Adrenal gland (tissue), 5 donors: ENCODE data around the gene SYCE3.

Experiments
- POLR2A ChIP-seq, 2 donors: fragments of 450-650 bp; IDR thresholded peaks; one replicate each; pipeline ENCODE4 v1.6.1; 2017; ENCODE audit warnings: antibody characterized with exemption in 2 of 2, mild to moderate bottlenecking in 2 of 2, moderate library complexity in 1 of 2
- TF ChIP-seq, protein P1 (sequence below), 6 experiments: fragments of 450-650 bp in 4 of 6; fragments of 200-600 bp in 2 of 6; sonication (generic) in 1 of 6; IDR thresholded peaks; 1 replicate in 5 of 6; 2 replicates in 1 of 6; pipeline versions ENCODE4 v1.5.1 to v1.8.0; 2016 to 2021; ENCODE audit warnings: antibody characterized with exemption in 6 of 6, mild to moderate bottlenecking in 2 of 6, moderate library complexity in 1 of 6
- donor health status: DM: no; HTN: no; CAD: no.

DNA sequence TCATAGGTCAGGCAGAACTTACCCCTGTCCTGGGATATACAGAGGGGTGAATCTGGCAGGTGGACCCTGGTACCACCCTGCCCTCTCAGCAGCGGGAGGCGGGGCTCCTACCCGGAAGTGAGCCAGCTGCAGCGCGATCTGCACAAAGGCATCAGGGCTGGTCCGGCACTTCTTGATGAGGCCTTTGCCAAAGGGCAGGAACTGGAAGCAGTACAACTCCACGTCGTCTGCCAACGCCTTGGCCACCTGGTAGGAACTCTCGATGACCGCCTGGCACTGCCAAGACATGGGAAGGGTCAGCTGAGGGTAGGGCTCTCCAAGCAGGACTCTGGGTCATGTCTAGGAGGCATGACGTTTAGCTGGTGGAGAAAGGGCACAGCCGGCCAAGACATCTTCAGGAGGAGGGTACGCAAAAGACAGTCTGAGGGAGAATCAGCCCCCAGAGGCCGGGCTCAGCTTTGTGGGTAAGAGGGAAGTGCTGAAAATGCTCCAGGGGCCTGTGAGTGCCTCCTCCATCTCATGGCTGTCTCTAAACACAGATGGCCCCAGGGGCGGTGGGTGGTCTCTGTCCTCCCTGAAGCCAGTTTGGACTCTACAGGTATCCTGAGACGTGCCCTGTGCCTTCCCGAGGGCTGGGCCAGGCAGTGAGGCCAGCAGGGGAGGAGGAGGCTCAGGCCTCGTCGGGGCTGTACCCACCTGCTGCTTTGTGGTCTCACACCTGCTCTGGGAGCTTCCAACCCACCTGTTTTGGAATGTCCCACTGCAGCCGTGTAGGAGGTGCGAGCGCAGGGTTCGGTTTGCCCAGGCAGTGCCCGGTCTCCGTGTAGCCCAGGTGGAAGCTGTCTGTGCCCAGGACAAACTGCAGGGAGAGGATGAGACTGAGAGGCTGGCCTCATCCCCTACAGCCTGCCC lies 8.8 kb upstream of the SYCE3 start:
- TF ChIP-seq, protein P1, sequence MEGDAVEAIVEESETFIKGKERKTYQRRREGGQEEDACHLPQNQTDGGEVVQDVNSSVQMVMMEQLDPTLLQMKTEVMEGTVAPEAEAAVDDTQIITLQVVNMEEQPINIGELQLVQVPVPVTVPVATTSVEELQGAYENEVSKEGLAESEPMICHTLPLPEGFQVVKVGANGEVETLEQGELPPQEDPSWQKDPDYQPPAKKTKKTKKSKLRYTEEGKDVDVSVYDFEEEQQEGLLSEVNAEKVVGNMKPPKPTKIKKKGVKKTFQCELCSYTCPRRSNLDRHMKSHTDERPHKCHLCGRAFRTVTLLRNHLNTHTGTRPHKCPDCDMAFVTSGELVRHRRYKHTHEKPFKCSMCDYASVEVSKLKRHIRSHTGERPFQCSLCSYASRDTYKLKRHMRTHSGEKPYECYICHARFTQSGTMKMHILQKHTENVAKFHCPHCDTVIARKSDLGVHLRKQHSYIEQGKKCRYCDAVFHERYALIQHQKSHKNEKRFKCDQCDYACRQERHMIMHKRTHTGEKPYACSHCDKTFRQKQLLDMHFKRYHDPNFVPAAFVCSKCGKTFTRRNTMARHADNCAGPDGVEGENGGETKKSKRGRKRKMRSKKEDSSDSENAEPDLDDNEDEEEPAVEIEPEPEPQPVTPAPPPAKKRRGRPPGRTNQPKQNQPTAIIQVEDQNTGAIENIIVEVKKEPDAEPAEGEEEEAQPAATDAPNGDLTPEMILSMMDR (IDR thresholded peaks at IDR 0.05): no peak
- no peak for TF ChIP-seq POLR2A (IDR thresholded peaks at IDR 0.05)
